ENCODE data around the gene STRA6. TPM values are rescaled to one million over a fixed set of nuclear protein-coding genes. Genes with fewer than 3 reads are reported as not detected.

The STRA6 gene
- total and polyA plus RNA-seq, 10 donors: 0.47 to 1.8 (median 0.96) TPM; not detected in 3

GRCh38 chr15:74225928-74226327, 23.3 kb upstream of the STRA6 start:
- peaks cover 0 to 14% (median 4%) of the 10 kb centered on the region in 6 donors for H3K4me1 ChIP-seq
- no peak for TF ChIP-seq POLR2AphosphoS5 (IDR thresholded peaks at IDR 0.05)
- H3K9me3 ChIP-seq: no peaks in the 10 kb centered on the region
- H3K4me3 ChIP-seq: no peak overlapping the region
- H3K36me3 ChIP-seq: no peaks in the 10 kb centered on the region
- H3K27me3 ChIP-seq (replicated peaks in 1 of 7): peaks cover 0 to 62% (median 0%) of the 10 kb centered on the region in 7 donors
- 56 to 66% (median 61%) methylated on average over 5 of the region's 5 CpGs for WGBS, 5 donors
- intact Hi-C loops (cut with DNase I; ENCODE audit: low total_unique reads): no loop called here
- no peak for DNase-seq
- no peak overlapping the region for H3K27ac ChIP-seq

- Histone ChIP-seq H3K4me3 (no peak overlapping the region), H3K9me3 (no peaks in the 10 kb centered on the region), H3K27me3 (replicated peaks in 1 of 7) (peaks cover 0 to 58% (median 0%) of the 10 kb centered on the region in 7 donors), H3K4me1 (peaks cover 0 to 6% (median 0%) of the 10 kb centered on the region in 6 donors), H3K36me3 (no peaks in the 10 kb centered on the region), H3K27ac (no peak overlapping the region)
- intact Hi-C loops (cut with DNase I; ENCODE audit: low total_unique reads): no loop called here
- DNase-seq: no peak
- no peak for TF ChIP-seq POLR2A (IDR thresholded peaks at IDR 0.05)
- no peak for TF ChIP-seq POLR2AphosphoS5 (IDR thresholded peaks at IDR 0.05)
- no peak for TF ChIP-seq CTCF (IDR thresholded peaks at IDR 0.05 in 8 of 11, conservative IDR thresholded peaks at IDR 0.05 in 3 of 11)
- WGBS, 5 donors: 49 to 57% (median 56%) methylated on average over 24 to 25 of the region's 25 CpGs
These were observed 19.9 kb upstream of the STRA6 start for GRCh38 chr15:74222240-74223119.

- TF ChIP-seq POLR2A (IDR thresholded peaks at IDR 0.05) (no peak), POLR2AphosphoS5 (IDR thresholded peaks at IDR 0.05) (no peak), CTCF (IDR thresholded peaks at IDR 0.05 in 8 of 11, conservative IDR thresholded peaks at IDR 0.05 in 3 of 11) (no peak)
- intact Hi-C loops (cut with DNase I; ENCODE audit: low total_unique reads): no loop called here
- DNase-seq: no peak
- 45 to 54% (median 47%) methylated on average over 12 of the region's 12 CpGs for WGBS, 5 donors
- Histone ChIP-seq H3K4me1 (peaks cover 0 to 6% (median 0%) of the 10 kb centered on the region in 6 donors), H3K9me3 (no peaks in the 10 kb centered on the region), H3K27ac (no peak overlapping the region), H3K36me3 (no peaks in the 10 kb centered on the region), H3K27me3 (replicated peaks in 1 of 7) (peaks cover 0 to 58% (median 0%) of the 10 kb centered on the region in 7 donors), H3K4me3 (no peak overlapping the region)
These were observed 19.0 kb upstream of the STRA6 start for GRCh38 chr15:74221399-74222239.

GRCh38 chr15:74220475-74221248, 18.1 kb upstream of the STRA6 start:
- TF ChIP-seq POLR2AphosphoS5 (IDR thresholded peaks at IDR 0.05) (no peak), CTCF (IDR thresholded peaks at IDR 0.05 in 8 of 11, conservative IDR thresholded peaks at IDR 0.05 in 3 of 11) (no peak), POLR2A (IDR thresholded peaks at IDR 0.05) (no peak)
- WGBS, 5 donors: 66 to 76% (median 71%) methylated on average over 9 to 11 of the region's 11 CpGs
- Histone ChIP-seq H3K4me1 (peaks cover 0 to 6% (median 0%) of the 10 kb centered on the region in 6 donors), H3K9me3 (no peaks in the 10 kb centered on the region), H3K36me3 (no peaks in the 10 kb centered on the region), H3K4me3 (no peak overlapping the region), H3K27ac (no peak overlapping the region), H3K27me3 (replicated peaks in 1 of 7) (peaks cover 0 to 57% (median 0%) of the 10 kb centered on the region in 7 donors)
- DNase-seq: no peak
- intact Hi-C loops (cut with DNase I; ENCODE audit: low total_unique reads): no loop called here

All from spleen (tissue), 11 donors.